Measurements from ENCODE around the gene INSYN1.

INSYN1 gene

DNA sequence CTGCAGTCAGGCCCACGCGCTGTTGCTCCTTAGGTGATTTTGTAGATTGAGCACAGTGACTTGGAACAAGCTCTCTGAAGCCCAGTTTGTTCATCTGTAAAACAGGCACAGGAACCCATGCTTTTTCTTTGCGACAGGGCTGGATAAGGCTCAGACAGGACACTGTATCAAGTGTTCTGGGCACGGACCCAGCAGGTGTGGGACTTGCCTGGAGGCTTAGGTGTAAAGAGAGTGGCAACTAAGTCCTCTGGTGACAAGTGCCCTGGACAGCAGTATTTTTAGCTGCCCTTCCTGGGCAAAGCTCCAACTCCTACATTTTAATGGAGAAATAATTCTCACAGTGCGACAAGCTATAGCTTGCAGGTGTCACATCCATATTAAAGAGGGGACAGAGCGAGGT, 36.7 kb downstream of the INSYN1 start:
- no peaks in the 10 kb centered on the region for H3F3A ChIP-seq (ENCODE audit: insufficient read depth)
- H3K9me2 ChIP-seq (replicated peaks; ENCODE audit: insufficient read depth, low read length) = no peaks in the 10 kb centered on the region
- no peak overlapping the region for H3K4me2 ChIP-seq (ENCODE audit: low read depth, low read length, poor library complexity, severe bottlenecking)
- no peaks in the 10 kb centered on the region for H3K36me3 ChIP-seq (ENCODE audit: low read length)
- H2AFZ ChIP-seq (ENCODE audit: low read depth, low read length, severe bottlenecking) = no peak overlapping the region
- no peaks in the 10 kb centered on the region for H4K20me1 ChIP-seq (ENCODE audit: low read depth, low read length)
- no peaks in the 10 kb centered on the region for H3K27me3 ChIP-seq (ENCODE audit: low read length)
- H3K27ac ChIP-seq (ENCODE audit: low read depth, low read length) = no peak overlapping the region
- H3K4me3 ChIP-seq (ENCODE audit: insufficient read depth, low read length, poor library complexity, severe bottlenecking) = no peak overlapping the region
- H3K9ac ChIP-seq (ENCODE audit: low read length) = no peak overlapping the region
- no peaks in the 10 kb centered on the region for H3K9me3 ChIP-seq (ENCODE audit: insufficient read depth, low read length)
- TF ChIP-seq EZH2phosphoT487 (conservative IDR thresholded peaks at IDR 0.05; ENCODE audit: low read length) (no peak), CTCF (IDR thresholded peaks at IDR 0.05; ENCODE audit: insufficient read depth, low read length, poor library complexity, severe bottlenecking) (no peak)
- no peaks in the 10 kb centered on the region for H3K79me2 ChIP-seq (ENCODE audit: insufficient read depth, low read length)

- Histone ChIP-seq H3K27ac (ENCODE audit: low read depth, low read length) (no peak overlapping the region), H3K36me3 (ENCODE audit: low read length) (no peaks in the 10 kb centered on the region), H3K9ac (ENCODE audit: low read length) (no peak overlapping the region), H3K27me3 (ENCODE audit: low read length) (no peaks in the 10 kb centered on the region), H3K79me2 (ENCODE audit: insufficient read depth, low read length) (no peaks in the 10 kb centered on the region), H3F3A (ENCODE audit: insufficient read depth) (no peaks in the 10 kb centered on the region), H3K4me2 (ENCODE audit: low read depth, low read length, poor library complexity, severe bottlenecking) (no peak overlapping the region), H3K9me2 (replicated peaks; ENCODE audit: insufficient read depth, low read length) (no peaks in the 10 kb centered on the region), H4K20me1 (ENCODE audit: low read depth, low read length) (no peaks in the 10 kb centered on the region), H3K9me3 (ENCODE audit: insufficient read depth, low read length) (no peaks in the 10 kb centered on the region), H3K4me3 (ENCODE audit: insufficient read depth, low read length, poor library complexity, severe bottlenecking) (no peak overlapping the region), H2AFZ (ENCODE audit: low read depth, low read length, severe bottlenecking) (no peak overlapping the region)
- no peak for TF ChIP-seq EZH2phosphoT487 (conservative IDR thresholded peaks at IDR 0.05; ENCODE audit: low read length)
- no peak for TF ChIP-seq CTCF (IDR thresholded peaks at IDR 0.05; ENCODE audit: insufficient read depth, low read length, poor library complexity, severe bottlenecking)
These were observed 37.7 kb downstream of the INSYN1 start for GRCh38 chr15:73715417-73715816.

DNA sequence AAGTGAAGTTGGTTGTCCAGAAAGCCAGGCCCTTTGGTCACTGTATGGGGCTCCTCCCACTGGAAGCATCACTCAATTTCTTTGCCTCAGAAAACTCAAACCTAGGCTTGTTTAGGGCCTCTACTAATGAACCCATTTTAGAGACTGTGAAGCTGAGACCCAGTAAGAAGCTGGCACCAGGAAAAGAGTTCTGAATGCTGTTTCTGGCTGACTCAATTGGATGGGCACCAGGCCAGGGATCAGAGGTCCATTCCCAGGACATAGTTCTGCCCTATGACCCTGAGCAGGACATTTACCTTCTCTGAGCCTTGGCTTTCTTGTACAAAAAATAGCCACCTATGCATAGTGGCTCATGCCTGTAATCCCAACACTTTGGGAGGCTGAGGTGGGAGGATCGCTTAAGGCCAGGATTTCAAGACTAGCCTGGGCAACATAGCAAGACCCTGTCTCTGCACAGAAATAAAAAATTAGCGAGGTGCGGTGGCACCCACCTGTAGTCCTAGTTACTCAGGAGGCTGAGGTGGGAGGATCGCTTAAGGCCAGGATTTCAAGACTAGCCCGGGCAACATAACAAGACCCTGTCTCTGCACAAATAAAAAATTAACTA, 38.4 kb downstream of the INSYN1 start:
- H3K79me2 ChIP-seq (ENCODE audit: insufficient read depth, low read length) = no peaks in the 10 kb centered on the region
- no peaks in the 10 kb centered on the region for H3K9me3 ChIP-seq (ENCODE audit: insufficient read depth, low read length)
- H3K9me2 ChIP-seq (replicated peaks; ENCODE audit: insufficient read depth, low read length) = no peaks in the 10 kb centered on the region
- no peak overlapping the region for H3K4me3 ChIP-seq (ENCODE audit: insufficient read depth, low read length, poor library complexity, severe bottlenecking)
- no peaks in the 10 kb centered on the region for H3F3A ChIP-seq (ENCODE audit: insufficient read depth)
- H3K4me2 ChIP-seq (ENCODE audit: low read depth, low read length, poor library complexity, severe bottlenecking) = no peak overlapping the region
- H3K27ac ChIP-seq (ENCODE audit: low read depth, low read length) = no peak overlapping the region
- H2AFZ ChIP-seq (ENCODE audit: low read depth, low read length, severe bottlenecking) = no peak overlapping the region
- no peaks in the 10 kb centered on the region for H3K36me3 ChIP-seq (ENCODE audit: low read length)
- H3K27me3 ChIP-seq (ENCODE audit: low read length) = no peaks in the 10 kb centered on the region
- H4K20me1 ChIP-seq (ENCODE audit: low read depth, low read length) = no peaks in the 10 kb centered on the region
- H3K9ac ChIP-seq (ENCODE audit: low read length) = no peak overlapping the region
- TF ChIP-seq CTCF (IDR thresholded peaks at IDR 0.05; ENCODE audit: insufficient read depth, low read length, poor library complexity, severe bottlenecking) = no peak
- TF ChIP-seq EZH2phosphoT487 (conservative IDR thresholded peaks at IDR 0.05; ENCODE audit: low read length) = no peak
